Activated T-helper 17 cell treated with anti-CD3 and anti-CD28 coated beads, Interleukin-2, amount 50 U/mL, for 72 hours (primary cell): ENCODE data around the gene ACADS. TPM values are rescaled to one million over a fixed set of nuclear protein-coding genes. Genes with fewer than 3 reads are reported as not detected.
"Not testable (repeated sequence)": the region's sequence is repeated elsewhere in the genome, so short reads cannot be mapped to it uniquely, and the experiment has no call there.

Source experiments
- ATAC-seq: fragments of 150-1000 bp; cut with Tn5 transposase; replicated peaks from 2 replicates; pipeline ENCODE4 v1.10.0; 2021; ENCODE audit warnings: mild to moderate bottlenecking, moderate library complexity
- H3K27ac Mint-ChIP-seq: one replicate; pipeline ENCODE4 v1.8.0; 2022; ENCODE audit warnings: mixed read lengths
- H3K27me3 Mint-ChIP-seq: one replicate; pipeline ENCODE4 v1.8.0; 2022; ENCODE audit warnings: mixed read lengths
- H3K36me3 Mint-ChIP-seq: one replicate; pipeline ENCODE4 v1.8.0; 2022; ENCODE audit warnings: low read depth, mild to moderate bottlenecking, mixed read lengths
- H3K4me1 Mint-ChIP-seq: one replicate; pipeline ENCODE4 v1.8.0; 2022; ENCODE audit warnings: mixed read lengths
- H3K4me3 Mint-ChIP-seq: one replicate; pipeline ENCODE4 v1.8.0; 2022; ENCODE audit warnings: mild to moderate bottlenecking, mixed read lengths
- H3K9me3 Mint-ChIP-seq: one replicate; pipeline ENCODE4 v1.8.0; 2022; ENCODE audit warnings: mixed read lengths
- total RNA-seq, 2 donors: library from RNA; stranded (reverse); gene quantifications; one replicate each; pipeline ENCODE4 v1.2.3, GENCODE V29; 2022

The ACADS gene
- total RNA-seq, 2 donors from 2014 or later: 13.2 to 16.2 TPM

DNA sequence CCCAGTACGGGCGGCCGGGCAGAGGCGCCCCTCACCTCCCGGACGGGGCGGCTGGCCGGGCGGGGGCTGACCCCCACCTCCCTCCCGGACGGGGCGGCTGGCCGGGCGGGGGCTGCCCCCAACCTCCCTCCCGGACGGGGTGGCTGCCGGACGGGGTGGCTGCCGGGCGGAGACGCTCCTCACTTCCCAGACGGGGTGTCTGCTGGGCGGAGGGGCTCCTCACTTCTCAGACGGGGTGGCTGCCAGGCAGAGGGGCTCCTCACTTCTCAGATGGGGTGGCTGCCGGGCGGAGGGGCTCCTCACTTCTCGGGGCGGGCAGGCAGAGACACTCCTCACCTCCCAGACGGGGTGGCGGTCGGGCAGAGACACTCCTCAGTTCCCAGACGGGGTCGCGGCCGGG is 6.6 kb downstream of the ACADS start:
- not testable (repeated sequence) for ATAC-seq
- peaks cover 34% of the 10 kb centered on the region for H3K36me3 Mint-ChIP-seq

GRCh38 chr12:120733574-120733973 is 7.9 kb downstream of the ACADS start:
- Mint-ChIP-seq H3K27me3 (no peaks in the 10 kb centered on the region), H3K36me3 (peaks cover 23% of the 10 kb centered on the region), H3K27ac (no peak overlapping the region), H3K4me3 (no peak overlapping the region), H3K9me3 (no peaks in the 10 kb centered on the region), H3K4me1 (no peaks in the 10 kb centered on the region)
- ATAC-seq: no peak

More for the DNA sequence above, 6.6 kb downstream of the ACADS start:
- not testable (repeated sequence) for H3K27ac Mint-ChIP-seq, H3K27me3 Mint-ChIP-seq, H3K9me3 Mint-ChIP-seq, H3K4me1 Mint-ChIP-seq, H3K4me3 Mint-ChIP-seq

GRCh38 chr12:120734210-120734609 is 8.6 kb downstream of the ACADS start:
- Mint-ChIP-seq H3K9me3 (no peaks in the 10 kb centered on the region), H3K4me1 (no peaks in the 10 kb centered on the region), H3K27ac (no peak overlapping the region), H3K4me3 (no peak overlapping the region), H3K36me3 (peaks cover 16% of the 10 kb centered on the region), H3K27me3 (no peaks in the 10 kb centered on the region)
- no peak for ATAC-seq

- no peaks in the 10 kb centered on the region for H3K4me1 Mint-ChIP-seq
- no peaks in the 10 kb centered on the region for H3K9me3 Mint-ChIP-seq
- H3K27ac Mint-ChIP-seq: no peak overlapping the region
- ATAC-seq: no peak
- peaks cover 7% of the 10 kb centered on the region for H3K36me3 Mint-ChIP-seq
- H3K4me3 Mint-ChIP-seq: no peak overlapping the region
- H3K27me3 Mint-ChIP-seq: no peaks in the 10 kb centered on the region
These were observed 9.6 kb downstream of the ACADS start for GRCh38 chr12:120735181-120735580.

DNA sequence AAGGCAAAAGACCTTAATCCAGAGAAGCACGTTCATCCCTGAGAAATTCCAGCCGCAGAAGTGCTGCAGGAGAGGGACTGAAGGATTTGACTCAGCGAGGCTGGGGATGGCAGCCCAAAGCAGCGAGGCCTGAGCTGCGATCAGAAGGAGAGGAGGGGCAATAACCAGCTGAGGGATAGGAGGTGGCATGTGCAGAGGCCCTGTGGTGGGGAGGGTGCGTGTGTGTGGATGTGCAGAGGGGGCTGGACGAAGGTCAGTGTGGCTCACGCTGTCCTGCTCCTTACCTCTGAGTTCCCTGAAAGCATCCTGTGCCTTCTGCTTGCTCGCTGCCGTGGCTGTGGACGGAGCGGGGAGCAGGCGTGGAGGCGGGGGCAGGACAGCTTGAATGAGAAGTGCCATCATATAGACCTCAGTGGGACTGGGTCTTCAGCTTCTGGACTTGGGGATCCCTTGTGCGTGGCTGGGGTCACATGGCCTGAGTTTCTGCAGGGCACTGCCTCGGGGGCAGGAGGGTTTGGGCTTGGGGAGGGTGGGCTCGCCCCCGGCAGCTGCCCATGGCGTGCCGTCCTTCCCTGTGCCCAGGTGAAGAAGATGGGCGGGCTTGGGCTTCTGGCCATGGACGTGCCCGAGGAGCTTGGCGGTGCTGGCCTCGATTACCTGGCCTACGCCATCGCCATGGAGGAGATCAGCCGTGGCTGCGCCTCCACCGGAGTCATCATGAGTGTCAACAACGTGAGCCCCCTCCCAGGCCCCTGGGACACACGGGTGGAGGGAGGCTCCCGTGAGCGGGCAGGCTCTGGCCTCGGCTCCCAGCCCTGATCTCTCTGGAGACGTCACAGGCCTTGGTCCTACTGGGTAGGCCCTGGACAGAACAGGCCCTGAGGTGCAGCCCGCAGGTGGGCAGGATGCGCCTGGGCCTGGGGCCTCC is 11.0 kb downstream of the ACADS start:
- Mint-ChIP-seq H3K9me3 (no peaks in the 10 kb centered on the region), H3K27me3 (no peaks in the 10 kb centered on the region), H3K27ac (no peak overlapping the region), H3K4me1 (no peaks in the 10 kb centered on the region), H3K4me3 (no peak overlapping the region), H3K36me3 (no peaks in the 10 kb centered on the region)
- ATAC-seq: no peak

DNA sequence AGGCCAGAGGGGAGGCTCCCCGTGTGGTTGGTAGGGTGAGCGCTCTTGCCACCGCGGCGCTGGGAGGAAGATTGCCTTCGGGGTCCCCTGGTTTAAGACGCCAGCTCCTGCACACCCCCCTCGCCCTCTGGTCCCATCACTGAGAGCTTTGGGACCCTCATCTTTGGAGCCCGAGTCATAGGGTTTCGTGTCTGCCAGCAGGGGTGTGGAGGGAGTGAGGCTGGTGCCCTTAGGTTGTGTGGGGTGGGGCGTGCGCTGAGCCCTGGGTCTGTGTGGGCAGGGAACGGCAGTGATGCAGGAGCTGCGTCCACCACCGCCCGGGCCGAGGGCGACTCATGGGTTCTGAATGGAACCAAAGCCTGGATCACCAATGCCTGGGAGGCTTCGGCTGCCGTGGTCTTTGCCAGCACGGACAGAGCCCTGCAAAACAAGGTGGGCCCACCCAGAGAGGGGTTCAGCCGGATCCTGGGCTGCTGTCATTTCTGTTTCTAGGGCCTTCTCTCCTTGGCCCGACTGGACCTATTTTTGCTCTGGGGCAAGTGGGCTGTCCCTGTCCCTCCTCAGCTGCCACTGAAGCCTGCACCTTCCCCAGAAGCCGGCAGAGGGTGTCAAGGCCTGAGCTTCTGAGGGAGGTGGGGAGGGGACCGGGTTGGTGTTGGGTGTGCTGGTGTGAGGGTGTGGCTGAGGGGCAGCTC is 12.1 kb downstream of the ACADS start:
- no peaks in the 10 kb centered on the region for H3K36me3 Mint-ChIP-seq
- H3K27ac Mint-ChIP-seq: no peak overlapping the region
- no peaks in the 10 kb centered on the region for H3K4me1 Mint-ChIP-seq
- no peaks in the 10 kb centered on the region for H3K9me3 Mint-ChIP-seq
- no peak for ATAC-seq
- no peak overlapping the region for H3K4me3 Mint-ChIP-seq
- no peaks in the 10 kb centered on the region for H3K27me3 Mint-ChIP-seq

GRCh38 chr12:120738252-120739030 is 12.8 kb downstream of the ACADS start:
- Mint-ChIP-seq H3K9me3 (no peaks in the 10 kb centered on the region), H3K4me1 (no peaks in the 10 kb centered on the region), H3K4me3 (no peak overlapping the region), H3K27ac (no peak overlapping the region), H3K36me3 (no peaks in the 10 kb centered on the region), H3K27me3 (no peaks in the 10 kb centered on the region)
- no peak for ATAC-seq

- Mint-ChIP-seq H3K36me3 (no peaks in the 10 kb centered on the region), H3K4me1 (no peaks in the 10 kb centered on the region), H3K9me3 (no peaks in the 10 kb centered on the region), H3K27me3 (no peaks in the 10 kb centered on the region), H3K27ac (no peak overlapping the region), H3K4me3 (no peak overlapping the region)
- no peak for ATAC-seq
These were observed 13.6 kb downstream of the ACADS start for GRCh38 chr12:120739031-120739762.

DNA sequence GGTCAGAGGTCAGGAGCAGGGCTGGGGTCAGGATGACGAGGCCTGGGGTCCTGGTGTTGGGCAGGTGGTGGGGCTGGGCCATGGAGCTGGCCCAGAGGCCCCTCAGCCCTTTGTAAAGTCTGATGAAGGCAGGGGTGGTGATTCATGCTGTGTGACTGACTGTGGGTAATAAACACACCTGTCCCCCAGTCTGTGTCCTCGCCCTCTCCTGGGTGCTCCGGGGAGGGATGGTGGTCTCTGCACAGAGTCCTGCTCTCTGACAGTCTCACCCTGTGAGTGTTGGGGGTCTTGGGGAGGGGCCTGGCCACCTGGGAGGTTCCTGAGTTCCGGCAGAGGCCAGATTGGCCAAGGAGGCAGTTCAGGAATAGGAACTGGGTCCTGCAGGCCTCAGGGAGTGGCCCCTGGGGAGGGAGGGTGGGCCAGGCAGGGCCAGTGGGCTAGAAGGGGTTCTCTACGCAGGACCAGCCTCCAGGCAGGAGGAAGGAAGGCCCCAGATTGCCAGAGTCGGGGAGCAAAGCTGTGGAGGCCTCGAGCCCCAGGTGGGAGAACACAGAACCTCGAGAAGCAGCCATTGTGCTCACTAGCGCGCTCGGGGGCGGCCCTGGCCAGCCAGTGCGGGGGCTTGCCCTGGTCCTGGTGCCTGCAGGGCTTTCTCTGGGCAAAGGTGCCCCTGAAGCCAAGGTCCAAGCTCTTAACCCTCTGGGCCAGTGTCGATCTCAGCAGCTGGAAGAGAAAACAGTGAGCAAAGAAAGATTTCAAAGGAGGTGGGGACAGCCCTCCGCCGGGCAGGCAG is 14.4 kb downstream of the ACADS start:
- Mint-ChIP-seq H3K36me3 (no peaks in the 10 kb centered on the region), H3K27me3 (no peaks in the 10 kb centered on the region), H3K9me3 (no peaks in the 10 kb centered on the region), H3K4me3 (no peak overlapping the region), H3K4me1 (no peaks in the 10 kb centered on the region), H3K27ac (peak overlapping the region; percentile 16)
- no peak for ATAC-seq

DNA sequence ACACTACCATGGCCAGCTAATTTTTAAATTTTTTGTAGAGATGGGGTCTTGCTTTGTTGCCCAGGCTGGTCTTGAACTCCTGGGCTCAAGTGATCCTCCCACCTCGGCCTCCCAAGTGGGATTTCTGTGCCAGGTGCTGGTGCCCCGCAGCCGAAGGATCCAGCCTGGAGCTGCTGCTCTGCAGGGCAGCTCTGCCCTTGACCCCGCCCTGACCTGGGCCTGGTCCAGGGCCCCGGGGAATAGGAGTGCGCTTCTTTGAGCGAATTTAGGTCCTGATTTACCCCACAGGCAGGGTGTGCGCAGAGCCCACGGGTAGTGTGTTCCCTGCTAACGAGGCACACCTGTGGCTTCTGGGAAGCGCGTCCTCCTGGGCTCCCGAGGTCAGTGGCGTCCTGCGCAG is 15.2 kb downstream of the ACADS start:
- Mint-ChIP-seq H3K9me3 (no peaks in the 10 kb centered on the region), H3K27ac (no peak overlapping the region), H3K4me1 (no peaks in the 10 kb centered on the region), H3K27me3 (no peaks in the 10 kb centered on the region), H3K36me3 (no peaks in the 10 kb centered on the region), H3K4me3 (no peak overlapping the region)
- no peak for ATAC-seq

DNA sequence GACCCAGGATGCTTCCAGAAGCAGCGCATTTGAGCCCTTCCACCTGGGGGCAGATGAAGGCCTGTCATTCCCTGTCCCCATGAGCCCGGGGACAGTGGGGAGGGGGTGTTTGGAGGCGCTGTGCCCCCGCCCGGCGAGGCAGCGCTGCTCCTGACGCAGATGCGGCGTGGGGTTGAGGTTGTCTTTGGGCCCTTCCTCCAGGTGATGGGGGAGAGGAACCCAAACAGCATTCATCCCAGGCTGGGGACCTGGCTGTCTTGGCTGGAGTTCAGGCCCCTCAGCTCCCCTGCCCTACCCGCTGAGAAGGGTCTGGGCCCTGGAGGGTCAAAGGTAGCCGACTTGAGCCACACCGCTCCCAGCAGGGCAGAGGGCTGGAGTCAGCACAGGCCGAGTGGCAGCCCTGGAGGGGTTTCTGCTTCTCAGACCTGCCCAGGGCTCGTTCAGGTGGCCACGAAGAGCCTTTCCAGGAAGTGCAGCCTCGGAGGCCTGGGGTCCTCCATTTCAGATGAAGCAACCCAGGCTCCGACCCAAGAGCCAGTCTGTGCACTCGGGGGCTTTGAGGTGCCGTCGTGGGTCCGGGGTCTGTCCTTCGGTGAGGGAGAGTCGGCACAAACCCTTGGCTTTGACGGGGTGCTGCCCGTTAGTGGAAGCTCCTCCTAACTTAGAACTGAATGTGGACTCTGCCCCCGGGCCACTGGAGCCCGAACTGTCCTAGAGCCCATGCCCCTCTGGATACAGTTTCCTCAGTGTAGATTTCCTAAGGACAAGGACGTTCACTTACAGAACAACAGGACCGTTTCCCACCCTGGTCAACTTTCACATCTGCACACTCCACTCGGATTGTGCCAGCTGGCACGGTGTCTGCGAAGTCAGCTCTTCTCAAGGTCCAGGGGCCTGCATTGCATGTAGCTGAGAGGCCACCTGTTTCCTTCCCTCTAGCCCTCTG is 16.1 kb downstream of the ACADS start:
- Mint-ChIP-seq H3K27ac (no peak overlapping the region), H3K4me1 (no peaks in the 10 kb centered on the region), H3K36me3 (no peaks in the 10 kb centered on the region), H3K4me3 (no peak overlapping the region), H3K27me3 (no peaks in the 10 kb centered on the region), H3K9me3 (no peaks in the 10 kb centered on the region)
- no peak for ATAC-seq

- H3K27ac Mint-ChIP-seq: no peak overlapping the region
These were observed 19.4 kb downstream of the ACADS start for GRCh38 chr12:120744922-120745493.

More at GRCh38 chr12:120744922-120745493, 19.4 kb downstream of the ACADS start:
- no peaks in the 10 kb centered on the region for H3K9me3 Mint-ChIP-seq
- ATAC-seq: no peak
- H3K36me3 Mint-ChIP-seq: no peaks in the 10 kb centered on the region
- no peaks in the 10 kb centered on the region for H3K27me3 Mint-ChIP-seq
- H3K4me3 Mint-ChIP-seq: no peak overlapping the region
- no peaks in the 10 kb centered on the region for H3K4me1 Mint-ChIP-seq
